Ovary (tissue), 3 donors: ENCODE results near the gene CDH16.

Experiments used
- CTCF ChIP-seq, 3 donors: fragments of 450-650 bp in 2 of 3; fragments of 200-600 bp in 1 of 3; IDR thresholded peaks; one replicate each; pipeline versions ENCODE4 v1.5.1 to v1.8.0; 2016 to 2022; ENCODE audit warnings: antibody characterized with exemption in 3 of 3, mild to moderate bottlenecking in 1 of 3
- EP300 ChIP-seq: sonication (generic); formaldehyde crosslinking; IDR thresholded peaks from one replicate; pipeline ENCODE4 v1.6.1; 2017; ENCODE audit warnings: antibody characterized with exemption
- POLR2A ChIP-seq: fragments of 450-650 bp; IDR thresholded peaks from one replicate; pipeline ENCODE4 v1.6.1; 2017; ENCODE audit warnings: antibody characterized with exemption, mild to moderate bottlenecking, moderate library complexity
- donor health status: DM: no; HTN: no; CAD: no.

DNA sequence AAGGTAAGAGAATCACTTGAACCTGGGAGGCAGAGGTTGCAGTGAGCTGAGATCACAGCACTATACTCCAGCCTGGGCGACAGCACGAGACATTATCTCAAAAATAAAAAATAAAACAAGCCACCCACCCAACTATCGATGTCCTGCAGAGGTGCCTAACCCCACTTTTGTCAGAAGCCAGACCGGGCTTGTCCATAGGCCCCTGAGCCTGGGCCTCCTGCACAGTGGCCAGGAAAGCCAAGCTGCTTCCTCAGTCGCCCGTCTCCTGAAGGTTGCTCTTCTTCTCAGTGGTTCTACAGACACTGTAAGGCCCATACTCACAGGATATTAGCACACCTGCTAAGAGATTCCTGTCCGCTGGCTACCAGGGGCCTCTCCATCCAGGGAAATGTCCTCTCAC is 27.9 kb upstream of the CDH16 start:
- TF ChIP-seq CTCF (IDR thresholded peaks at IDR 0.05): no peak
- TF ChIP-seq EP300: no peak
- no peak for TF ChIP-seq POLR2A
